DMS153 (cell line): ENCODE measurements around the gene HNRNPLL.
A peak's percentile ranks its signal among the peaks of the same experiment; 100 is the strongest.
"Not testable (repeated sequence)": the region's sequence is repeated elsewhere in the genome, so short reads cannot be mapped to it uniquely, and the experiment has no call there.

Experiments
- DNase-seq: peaks from one replicate; lab custom pipeline; 2025; lab: John Stamatoyannopoulos, UW

HNRNPLL gene

DNA sequence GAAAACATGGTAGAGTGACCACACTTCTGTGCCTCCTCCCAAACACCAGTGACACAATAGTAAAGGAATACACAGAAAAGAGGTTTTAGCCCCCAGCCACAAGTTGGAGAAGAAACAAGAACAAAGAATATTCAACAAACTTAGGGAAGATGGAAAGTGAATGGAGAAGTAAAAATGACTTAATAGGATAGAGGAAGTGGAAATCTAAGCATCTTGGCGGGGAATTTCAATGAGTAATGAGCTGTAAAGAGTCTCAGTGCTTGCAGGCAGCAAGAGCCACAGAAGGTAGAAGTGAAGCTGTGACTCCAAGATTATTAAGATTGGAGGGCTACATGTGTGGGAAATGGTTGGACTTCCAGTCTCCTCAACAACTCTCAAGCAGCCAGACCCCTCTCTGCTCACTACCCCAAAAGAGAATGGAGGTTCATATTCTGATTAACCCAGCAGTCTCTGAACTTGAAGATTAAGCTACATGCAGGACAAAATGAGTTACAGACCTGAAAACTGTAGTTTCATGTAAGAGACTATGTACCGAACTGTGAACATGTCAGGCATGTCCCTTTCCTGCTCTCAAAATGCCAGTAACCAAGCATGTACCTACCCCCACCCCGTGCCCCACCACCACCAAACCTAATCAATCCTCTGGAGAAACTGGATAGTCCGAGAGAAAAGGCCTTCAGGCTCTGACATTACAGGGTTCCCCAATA lies 16.9 kb upstream of the HNRNPLL start:
- no peak for DNase-seq

- no peak for DNase-seq
Observed at GRCh38 chr2:38617301-38617700, 14.6 kb upstream of the HNRNPLL start.

- DNase-seq, result no peak
Observed at GRCh38 chr2:38615237-38615636, 12.5 kb upstream of the HNRNPLL start.

- no peak for DNase-seq
Observed at GRCh38 chr2:38613849-38614213, 11.1 kb upstream of the HNRNPLL start.

GRCh38 chr2:38613126-38613848 lies 10.6 kb upstream of the HNRNPLL start:
- DNase-seq, result no peak

DNA sequence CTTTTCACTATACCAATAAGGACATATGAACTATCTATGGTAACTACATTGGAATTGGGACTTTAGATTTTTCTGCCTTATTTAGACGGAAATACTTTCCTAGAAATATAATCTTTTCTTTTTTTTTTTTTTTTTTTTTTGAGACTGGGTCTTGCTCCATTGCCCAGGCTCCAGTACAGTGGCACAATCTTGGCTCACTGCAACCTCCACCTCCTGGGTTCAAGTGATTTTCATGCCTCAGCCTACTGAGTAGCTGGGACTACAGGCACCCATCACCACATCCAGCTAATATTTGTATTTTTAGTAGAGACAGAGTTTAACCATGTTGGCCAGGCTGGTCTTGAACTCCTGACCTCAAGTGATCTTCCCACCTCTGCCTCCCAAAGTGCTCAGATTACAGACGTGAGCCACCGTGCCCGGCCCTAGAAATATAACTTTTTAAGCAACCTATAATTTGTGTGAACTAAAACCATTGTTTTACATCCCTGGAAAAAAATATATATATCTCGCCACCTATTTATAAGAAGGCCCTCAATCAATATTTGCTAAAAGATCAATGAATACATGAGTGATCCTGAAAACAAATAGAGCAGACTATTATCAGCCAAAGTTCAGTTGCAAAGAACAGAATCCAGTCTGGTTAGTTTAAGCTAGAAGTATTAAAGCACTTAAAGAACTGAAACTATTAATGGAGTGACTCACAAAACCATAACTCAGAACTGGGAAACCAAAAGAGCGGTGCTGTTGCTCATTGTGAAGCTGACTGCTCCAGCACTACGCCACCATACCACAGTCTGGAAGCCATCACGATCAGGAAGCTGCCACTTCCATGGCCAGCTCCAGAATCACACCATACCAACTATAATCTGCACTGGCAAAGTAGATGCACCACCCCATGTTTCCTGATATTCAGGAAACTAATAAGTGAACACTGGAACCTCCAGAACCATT lies 8.4 kb upstream of the HNRNPLL start:
- DNase-seq, result no peak

DNA sequence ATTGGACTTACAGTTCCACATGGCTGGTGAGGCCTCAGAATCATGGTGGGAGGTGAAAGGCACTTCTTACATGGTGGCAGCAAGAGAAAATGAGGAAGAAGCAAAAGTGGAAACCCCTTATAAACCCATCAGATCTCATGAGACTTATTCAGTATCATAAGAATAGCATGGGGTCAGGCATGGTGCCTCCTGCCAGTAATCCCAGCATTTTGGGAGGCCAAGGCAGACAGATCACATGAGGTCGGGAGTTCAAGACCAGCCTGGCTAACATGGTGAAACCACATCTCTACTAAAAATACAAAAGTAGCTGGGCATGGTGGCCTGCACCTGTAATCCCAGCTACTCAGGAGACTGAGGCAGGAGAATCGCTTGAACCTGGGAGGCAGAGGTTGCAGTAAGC lies 6.5 kb upstream of the HNRNPLL start:
- DNase-seq, result not testable (repeated sequence)

DNA sequence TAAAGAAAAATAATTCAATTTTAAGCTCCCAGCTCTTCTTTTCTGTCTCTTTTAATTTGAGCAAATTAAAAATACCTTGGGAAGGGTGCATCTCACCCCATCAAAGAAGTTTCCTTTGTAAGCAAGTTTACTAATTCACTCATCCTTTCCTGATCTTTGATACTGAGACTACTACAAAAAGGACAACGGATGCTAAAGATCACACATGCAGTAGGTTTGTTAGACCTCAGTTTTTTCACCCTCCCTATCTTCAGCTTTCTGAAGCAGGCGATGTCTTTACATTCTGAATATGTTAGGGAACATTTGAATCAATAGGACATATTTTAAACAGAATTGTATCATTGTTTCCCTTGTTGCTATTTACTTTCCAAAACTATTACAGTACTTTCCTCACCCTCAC lies 6.0 kb upstream of the HNRNPLL start:
- DNase-seq, result no peak

DNA sequence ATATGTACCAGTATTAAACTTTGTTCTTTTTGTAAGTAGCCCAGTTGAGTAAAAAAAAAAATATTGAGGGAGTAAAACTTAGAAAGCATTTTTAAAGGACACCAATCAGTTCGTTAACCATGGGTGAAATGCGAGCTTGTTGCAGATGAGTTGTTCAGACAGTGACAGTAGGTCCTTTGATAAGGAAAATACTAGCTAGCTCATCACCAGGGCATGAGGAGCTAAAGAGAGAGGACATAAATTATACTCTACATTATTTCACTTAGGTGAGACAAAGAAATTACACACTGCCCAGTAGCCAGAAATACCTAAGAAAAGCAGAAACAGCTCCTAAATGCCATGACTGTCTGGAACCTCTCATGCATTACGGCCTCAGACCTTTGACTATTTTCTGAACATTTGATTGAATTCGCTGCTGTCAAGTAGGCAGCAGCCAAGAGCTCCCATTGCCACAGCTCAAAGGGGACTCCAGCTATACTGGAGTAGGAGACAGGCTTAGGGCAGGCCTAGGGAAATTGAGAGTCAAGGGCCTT lies 2.6 kb upstream of the HNRNPLL start:
- DNase-seq, result no peak

DNA sequence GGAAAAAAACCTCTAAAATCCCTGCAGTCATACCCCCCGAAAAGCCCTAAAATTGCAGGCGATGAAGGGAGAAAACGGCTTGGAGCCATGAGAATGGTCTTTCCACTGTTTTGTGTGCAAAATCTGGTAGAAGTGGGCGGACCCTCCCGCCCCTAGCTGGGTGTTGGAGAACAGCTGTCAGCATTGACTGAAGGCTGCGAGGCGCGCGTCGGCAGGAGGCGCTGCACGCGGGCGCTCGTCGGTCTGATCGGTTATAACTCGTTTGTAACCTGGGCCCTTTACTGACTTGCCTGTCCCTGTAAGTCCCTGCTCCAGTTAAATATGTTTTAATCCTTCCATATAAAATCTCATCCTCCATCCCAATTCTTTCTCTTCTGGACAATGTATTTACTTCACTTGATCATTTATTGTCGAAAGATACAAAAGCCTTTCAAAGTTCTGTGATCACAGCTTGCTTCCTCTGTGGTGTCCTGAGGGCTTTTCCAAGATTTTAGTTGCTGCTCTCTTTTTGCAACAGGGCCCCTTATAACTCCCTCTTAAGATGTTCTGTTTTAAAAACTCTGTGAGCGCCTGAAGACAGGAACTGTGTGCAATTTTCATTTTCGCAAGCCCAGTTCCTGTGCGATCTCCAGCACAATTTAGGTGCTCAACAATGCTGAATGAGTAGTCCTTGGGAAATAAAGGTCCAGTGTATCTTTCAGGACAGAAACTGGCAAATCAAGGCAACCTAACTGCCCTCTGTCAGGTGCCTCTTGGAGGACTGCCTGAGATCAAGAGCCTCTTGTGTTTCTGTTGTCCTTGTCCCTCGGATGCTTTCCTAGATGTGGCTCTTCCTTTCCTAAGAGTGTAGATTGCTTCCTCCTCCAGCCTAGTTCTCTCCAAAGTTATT lies 918 bp upstream of the HNRNPLL start:
- peak; percentile 66 for DNase-seq

DNA sequence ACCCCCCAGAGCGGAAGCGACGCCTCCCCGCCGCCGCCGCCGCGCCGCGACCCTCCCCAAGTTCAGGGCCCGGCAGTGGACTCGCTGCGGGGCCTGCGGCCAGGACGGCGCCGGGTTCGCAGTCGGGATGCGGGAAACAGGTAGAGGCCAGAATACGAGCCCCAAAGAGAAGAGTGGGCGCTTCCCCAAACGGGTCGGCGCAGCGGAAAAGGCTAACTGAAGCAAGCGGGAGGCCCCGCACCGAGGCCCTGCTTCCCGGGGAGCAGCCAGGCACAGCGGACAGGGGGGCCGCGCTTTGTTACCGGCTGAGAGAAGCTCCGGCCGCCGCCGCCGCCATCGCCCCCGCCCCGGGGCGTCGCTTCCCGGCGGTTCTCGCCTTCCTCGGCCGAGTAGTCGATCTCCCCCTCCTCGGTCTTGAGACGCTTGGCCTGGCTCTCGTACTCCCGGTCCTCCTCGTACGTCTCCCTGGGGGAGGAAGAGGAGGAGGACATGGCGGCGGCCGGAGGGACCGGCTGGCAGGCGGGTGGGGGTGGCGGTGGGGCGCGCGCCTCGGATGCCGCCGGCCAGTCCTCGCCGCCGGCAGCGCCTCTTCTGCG lies 494 bp downstream of the HNRNPLL start:
- DNase-seq, result no peak

DNA sequence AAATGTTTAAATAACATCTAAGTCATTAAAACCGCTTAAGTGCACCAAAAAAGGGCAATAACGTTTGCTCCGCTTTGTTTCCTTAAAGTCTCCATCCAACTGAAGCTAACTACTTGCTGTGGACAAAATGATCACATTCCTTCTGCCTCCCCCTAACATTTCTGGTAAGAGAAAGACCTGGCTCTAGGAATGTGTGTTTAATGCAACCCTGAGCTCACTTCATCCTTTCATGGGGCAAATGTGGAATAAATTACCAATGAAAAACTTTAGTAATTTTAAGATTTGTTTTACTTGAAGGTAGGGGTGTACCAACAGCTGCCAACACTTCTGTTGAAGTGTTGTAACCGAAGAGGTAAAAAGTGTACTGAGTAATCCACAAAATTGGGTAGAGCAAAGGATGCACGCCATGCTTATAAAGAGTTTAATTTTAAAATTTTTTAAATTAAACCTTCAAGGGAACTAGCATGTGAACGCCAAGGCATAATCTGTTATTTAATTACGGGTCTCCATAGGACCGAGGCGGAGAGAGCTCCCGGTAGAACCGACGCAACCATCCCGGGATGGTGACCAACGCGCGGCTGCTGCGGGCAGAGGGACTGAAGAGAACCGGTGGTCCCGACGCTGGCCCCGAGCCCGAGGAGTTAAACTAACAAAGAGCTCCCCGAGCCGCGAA lies 1.1 kb downstream of the HNRNPLL start:
- no peak for DNase-seq

DNA sequence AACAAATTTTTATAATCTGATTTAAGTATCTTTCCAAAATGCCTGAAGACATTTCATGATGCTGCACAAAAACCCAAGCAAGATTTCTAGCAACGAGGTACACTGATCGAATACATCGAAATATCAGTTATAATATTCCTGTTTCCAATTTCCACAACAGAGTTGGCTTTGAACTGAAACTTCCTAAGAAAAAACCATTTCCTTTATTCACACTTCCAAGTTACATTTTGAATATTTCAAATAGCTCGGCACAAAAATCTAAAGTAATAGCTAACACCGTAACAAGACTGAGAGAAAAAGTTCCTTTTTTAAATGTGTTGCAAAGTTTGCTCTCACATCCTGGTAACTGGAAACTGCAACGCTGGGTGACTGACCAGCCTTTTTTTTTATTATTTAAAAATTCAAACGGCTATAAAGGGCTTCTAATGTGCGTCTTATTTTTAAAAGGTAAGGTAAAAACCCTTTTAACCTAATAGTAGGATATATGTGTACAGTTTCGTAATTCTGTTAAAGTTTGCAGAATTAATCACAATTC lies 1.7 kb downstream of the HNRNPLL start:
- DNase-seq, result no peak

GRCh38 chr2:38600242-38600891 lies 2.4 kb downstream of the HNRNPLL start:
- no peak for DNase-seq

- no peak for DNase-seq
Observed at GRCh38 chr2:38599706-38600105, 3.0 kb downstream of the HNRNPLL start.

DNA sequence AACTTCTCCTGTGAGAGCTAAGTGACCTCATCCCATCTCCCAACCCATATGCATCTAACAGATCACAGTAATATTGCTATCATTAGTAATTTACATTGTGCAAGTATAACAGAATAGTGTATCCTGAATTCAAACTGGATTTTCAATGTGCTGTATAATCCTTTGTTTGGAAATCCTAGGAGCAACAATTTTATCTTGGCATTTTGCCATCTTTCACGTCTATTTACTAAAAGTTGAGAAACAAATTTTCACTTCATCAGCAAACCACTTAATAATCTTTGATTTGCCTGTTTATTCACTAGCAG lies 3.8 kb downstream of the HNRNPLL start:
- no peak for DNase-seq

DNA sequence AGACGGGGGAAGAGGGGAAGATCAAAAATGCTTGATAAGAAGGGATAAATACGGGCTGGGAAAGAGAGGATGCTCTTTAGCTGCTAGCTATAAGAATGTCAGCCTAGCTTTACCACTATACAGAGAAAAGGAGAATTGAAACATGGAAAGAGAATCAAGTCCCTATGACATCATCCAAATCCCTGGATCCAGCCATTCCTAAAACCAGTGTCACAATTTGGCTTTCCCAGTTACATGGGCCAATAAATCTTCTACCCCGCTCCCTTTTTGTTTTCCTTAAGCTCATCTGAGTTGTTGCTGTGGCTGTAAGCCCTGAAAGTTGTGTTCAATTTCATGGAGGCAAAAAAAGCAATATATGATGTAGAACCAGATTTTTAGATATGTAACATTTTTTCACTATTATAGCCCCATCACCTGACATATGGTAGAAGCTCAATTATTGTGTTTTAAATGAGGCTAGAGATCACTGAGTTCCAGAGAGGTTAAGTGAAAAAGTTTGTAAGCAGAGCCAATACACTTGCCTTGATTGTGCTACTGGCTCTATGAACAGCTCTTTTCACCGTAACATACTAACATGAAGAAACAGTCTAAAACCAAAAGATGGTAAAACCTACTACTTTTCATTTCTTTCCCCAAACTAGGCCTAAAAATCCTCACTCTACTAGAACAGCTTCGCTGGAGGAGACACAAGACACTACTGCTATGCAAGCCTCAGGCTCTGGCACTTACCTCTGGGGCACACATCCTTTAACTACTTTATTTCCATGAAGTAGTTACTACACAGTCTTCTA lies 4.3 kb downstream of the HNRNPLL start:
- DNase-seq, result no peak

DNA sequence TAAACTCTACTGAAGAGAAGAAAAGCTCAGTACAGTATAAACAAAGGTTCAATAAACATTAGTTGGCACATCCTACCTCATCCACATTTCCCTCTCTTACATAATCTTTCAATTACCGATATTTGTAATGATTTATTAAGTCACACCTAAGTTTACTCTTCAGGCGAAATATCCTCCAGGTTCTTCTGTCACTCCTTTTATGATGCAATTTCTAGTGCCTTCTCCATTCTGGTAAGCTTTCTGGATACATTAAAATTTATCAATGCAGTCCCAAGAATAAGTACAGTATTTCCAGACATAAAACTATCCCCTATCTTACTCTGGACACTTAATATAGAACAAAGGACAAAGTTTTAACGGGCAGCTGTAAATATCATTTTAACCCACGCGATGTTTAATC lies 5.6 kb downstream of the HNRNPLL start:
- DNase-seq, result no peak

GRCh38 chr2:38596229-38596628 lies 6.5 kb downstream of the HNRNPLL start:
- no peak for DNase-seq
